Measurements from ENCODE around the gene ZNF324B. TPM values are rescaled to one million over a fixed set of nuclear protein-coding genes. Genes with fewer than 3 reads are reported as not detected.

The ZNF324B gene
- total RNA-seq, 2 experiments from 2014 or later: 7.6 to 8.2 TPM

DNA sequence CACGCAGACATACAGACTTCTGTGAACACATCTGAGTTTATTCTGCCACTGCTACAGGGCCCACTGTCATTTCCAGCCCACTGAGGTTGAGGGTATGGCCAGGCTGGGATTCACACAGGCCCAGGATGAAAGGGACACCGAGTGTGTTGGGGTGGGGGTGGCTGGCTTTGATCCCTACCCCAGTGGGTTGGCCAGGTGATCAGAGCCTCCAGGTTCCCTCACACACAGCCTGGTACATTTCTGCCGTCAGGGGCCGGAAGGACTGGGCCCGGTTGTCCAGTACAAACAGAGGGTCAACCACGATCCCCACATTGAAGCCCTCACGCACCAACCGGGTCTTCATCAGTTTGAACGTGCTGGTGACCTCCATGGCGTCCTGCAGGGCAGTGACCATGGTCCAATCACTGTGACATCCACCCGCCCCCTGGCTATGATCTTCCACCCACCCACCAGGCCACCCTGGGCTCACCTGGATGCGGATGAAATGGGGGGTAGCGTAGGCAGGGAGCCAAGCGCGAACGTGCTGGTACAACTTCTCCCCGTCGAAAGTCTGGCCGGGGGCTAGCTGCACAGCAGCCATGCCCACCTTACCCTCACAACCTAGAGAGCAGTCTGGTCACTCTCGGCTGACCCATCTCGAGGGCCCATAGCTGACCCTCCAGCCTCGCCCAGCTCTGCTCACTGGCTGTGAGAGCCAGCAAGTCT lies 47.0 kb downstream of the ZNF324B start:
- Mint-ChIP-seq H3K4me1 (ENCODE audit: low read depth) (peaks cover 23% of the 10 kb centered on the region), H3K9me3 (peaks cover 6% of the 10 kb centered on the region), H3K27ac (peak overlapping the region; percentile 86), H3K36me3 (ENCODE audit: low read depth) (peaks cover 4% of the 10 kb centered on the region), H3K4me3 (peak overlapping the region; percentile 87), H3K27me3 (no peaks in the 10 kb centered on the region)
- TF ChIP-seq, protein P1, sequence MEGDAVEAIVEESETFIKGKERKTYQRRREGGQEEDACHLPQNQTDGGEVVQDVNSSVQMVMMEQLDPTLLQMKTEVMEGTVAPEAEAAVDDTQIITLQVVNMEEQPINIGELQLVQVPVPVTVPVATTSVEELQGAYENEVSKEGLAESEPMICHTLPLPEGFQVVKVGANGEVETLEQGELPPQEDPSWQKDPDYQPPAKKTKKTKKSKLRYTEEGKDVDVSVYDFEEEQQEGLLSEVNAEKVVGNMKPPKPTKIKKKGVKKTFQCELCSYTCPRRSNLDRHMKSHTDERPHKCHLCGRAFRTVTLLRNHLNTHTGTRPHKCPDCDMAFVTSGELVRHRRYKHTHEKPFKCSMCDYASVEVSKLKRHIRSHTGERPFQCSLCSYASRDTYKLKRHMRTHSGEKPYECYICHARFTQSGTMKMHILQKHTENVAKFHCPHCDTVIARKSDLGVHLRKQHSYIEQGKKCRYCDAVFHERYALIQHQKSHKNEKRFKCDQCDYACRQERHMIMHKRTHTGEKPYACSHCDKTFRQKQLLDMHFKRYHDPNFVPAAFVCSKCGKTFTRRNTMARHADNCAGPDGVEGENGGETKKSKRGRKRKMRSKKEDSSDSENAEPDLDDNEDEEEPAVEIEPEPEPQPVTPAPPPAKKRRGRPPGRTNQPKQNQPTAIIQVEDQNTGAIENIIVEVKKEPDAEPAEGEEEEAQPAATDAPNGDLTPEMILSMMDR (IDR thresholded peaks at IDR 0.05): no peak
- DNase-seq (no peak), ATAC-seq (no peak)
- intact Hi-C loops (cut with micrococcal nuclease): no loop called here
- ChIA-PET CTCF (interaction anchor here (0.8 to 1.7 kb wide), 3 partner anchors 9 to 21 kb away, joined by 3 to 5 read pairs (median 4); partner anchors contain the start of gene ZBTB45), POLR2A (interaction anchor here (0.7 to 1.2 kb wide), 4 partner anchors 14 to 22 kb away, joined by 3 to 5 read pairs (median 4); partner anchors contain the start of gene ZNF446)

DNA sequence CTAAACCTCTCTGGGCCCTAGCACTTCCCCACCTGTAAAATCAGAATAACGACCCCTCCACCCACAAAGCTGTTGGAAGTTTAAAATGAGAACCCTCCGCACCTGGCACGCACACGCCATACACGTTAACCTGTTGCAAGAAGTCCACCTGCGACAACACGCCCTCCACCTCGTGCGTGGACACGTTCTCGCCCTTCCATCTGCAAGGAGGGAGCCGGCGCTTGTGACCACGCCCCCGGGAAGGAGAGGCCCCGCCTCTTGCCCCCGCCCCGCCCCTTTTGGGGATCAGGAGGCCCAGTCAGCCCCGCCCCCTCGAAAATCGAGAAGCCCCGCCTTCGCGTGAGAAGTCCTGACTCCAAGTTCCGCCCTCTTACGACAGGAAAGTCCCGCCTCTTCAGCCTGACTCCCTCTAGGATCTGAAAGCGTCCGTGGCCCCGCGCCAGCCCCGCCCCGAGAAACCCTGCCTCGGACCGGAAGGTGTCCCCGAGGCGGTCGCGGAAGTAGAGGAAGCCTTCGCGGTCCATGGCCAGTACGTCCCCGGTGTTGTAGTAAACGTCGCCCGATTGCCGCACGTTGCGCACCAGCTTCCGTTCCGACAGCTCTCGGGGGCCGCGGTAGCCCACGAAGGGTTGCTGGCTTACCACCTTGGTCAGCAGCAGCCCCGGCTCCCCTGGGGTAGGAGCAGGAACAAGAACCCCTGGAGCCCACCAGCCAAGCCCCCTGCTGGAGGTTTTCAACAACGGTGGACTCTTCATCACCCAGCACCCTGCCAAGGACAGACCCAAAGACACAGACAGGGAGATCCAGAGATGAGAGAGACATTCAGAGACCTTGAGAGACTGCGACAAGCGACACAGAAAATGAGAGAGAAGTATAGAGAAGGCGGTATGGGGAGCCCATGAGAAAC lies 47.9 kb downstream of the ZNF324B start:
- H3K27ac Mint-ChIP-seq: peak overlapping the region; percentile 86
- H3K9me3 Mint-ChIP-seq: peaks cover 6% of the 10 kb centered on the region
- CTCF ChIA-PET: interaction anchor here (0.8 to 1.7 kb wide), 4 partner anchors 10 to 20 kb away, joined by 3 to 11 read pairs (median 4); partner anchors contain the start of gene ZBTB45
- intact Hi-C loops (cut with micrococcal nuclease): no loop called here
- ATAC-seq (peak; percentile 97), DNase-seq (peak; percentile 100)
- peaks cover 4% of the 10 kb centered on the region for H3K36me3 Mint-ChIP-seq (ENCODE audit: low read depth)
- H3K27me3 Mint-ChIP-seq: no peaks in the 10 kb centered on the region
- peaks cover 23% of the 10 kb centered on the region for H3K4me1 Mint-ChIP-seq (ENCODE audit: low read depth)
- POLR2A ChIA-PET: interaction anchor here (0.7 to 2.5 kb wide), 8 partner anchors 10 to 76 kb away, joined by 3 to 27 read pairs (median 3); partner anchors contain the start of gene ZBTB45
- peak overlapping the region; percentile 87 for H3K4me3 Mint-ChIP-seq
- TF ChIP-seq, protein P1 (IDR thresholded peaks at IDR 0.05): no peak

DNA sequence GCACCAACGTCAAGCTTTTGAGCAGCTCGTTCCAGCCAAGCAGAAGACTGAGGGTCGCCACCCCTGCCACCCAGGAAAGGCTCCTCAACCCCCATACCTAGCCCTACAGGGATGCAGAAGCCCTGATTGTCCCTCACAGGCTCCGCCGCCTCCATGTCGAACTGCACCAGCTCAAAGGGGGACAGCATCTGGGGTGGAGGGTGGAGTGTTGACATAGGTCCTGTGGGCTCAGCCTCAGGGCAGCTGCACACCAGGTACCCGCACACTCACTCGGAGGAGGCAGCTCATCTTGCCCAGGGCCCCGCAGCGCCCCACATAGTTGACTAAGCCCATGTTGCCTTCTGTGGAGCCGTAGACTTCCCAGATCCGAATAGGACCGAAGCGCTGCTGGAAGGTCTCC lies 48.8 kb downstream of the ZNF324B start:
- POLR2A ChIA-PET: interaction anchor here (0.7 to 2.5 kb wide), 5 partner anchors 11 to 75 kb away, joined by 3 to 27 read pairs (median 3); partner anchors contain the start of gene ZBTB45
- TF ChIP-seq, protein P1 (IDR thresholded peaks at IDR 0.05): no peak
- Mint-ChIP-seq H3K4me1 (ENCODE audit: low read depth) (peaks cover 20% of the 10 kb centered on the region), H3K36me3 (ENCODE audit: low read depth) (peaks cover 4% of the 10 kb centered on the region), H3K27me3 (no peaks in the 10 kb centered on the region), H3K9me3 (peaks cover 6% of the 10 kb centered on the region), H3K4me3 (peak overlapping the region; percentile 87), H3K27ac (no peak overlapping the region)
- CTCF ChIA-PET: interaction anchor here (0.9 to 1.6 kb wide), 4 partner anchors 14 to 76 kb away, joined by 3 to 11 read pairs (median 5); partner anchors contain the start of gene ZBTB45
- ATAC-seq (no peak), DNase-seq (no peak)
- intact Hi-C loops (cut with micrococcal nuclease): no loop called here

Other genes starting within 250 kb of the ZNF324B start
- gene ZNF544, start 222.7 kb upstream of the ZNF324B start, total RNA-seq: 10 to 100 TPM; 49.8 to 52.3 TPM
- 1 to 10 TPM; 5.2 to 5.8 TPM for gene ZNF8, start 172.7 kb upstream of the ZNF324B start, total RNA-seq
- 10 to 100 TPM; 40.6 to 43.0 TPM for gene ERVK3-1, start 146.2 kb upstream of the ZNF324B start, total RNA-seq
- gene ZSCAN22, start 124.6 kb upstream of the ZNF324B start, total RNA-seq: 1 to 10 TPM; 2.6 to 2.9 TPM
- 10 to 100 TPM; 35.2 to 36.2 TPM for gene A1BG, start 98.1 kb upstream of the ZNF324B start, total RNA-seq
- gene ZNF497, start 88.9 kb upstream of the ZNF324B start, total RNA-seq: 1 to 10 TPM; 1.3 to 1.6 TPM
- 1 to 10 TPM; 1.5 to 1.6 TPM for gene ZNF837, start 70.6 kb upstream of the ZNF324B start, total RNA-seq
- 1,000 to 10,000 TPM; 1,906 to 1,936 TPM for gene RPS5, start 64.4 kb upstream of the ZNF324B start, total RNA-seq
- gene RNF225, start 56.0 kb upstream of the ZNF324B start, total RNA-seq: 1 to 10 TPM in 1 of 2 experiments, under 1 TPM in 1; 0.81 to 1.1 TPM
- gene ZNF584, start 43.0 kb upstream of the ZNF324B start, total RNA-seq: 10 to 100 TPM; 12.0 to 14.3 TPM
- 1 to 10 TPM; 3.4 to 3.8 TPM for gene ZNF132, start 11.5 kb upstream of the ZNF324B start, total RNA-seq
- gene ZNF324, start 15.5 kb downstream of the ZNF324B start, total RNA-seq: 10 to 100 TPM in 1 of 2 experiments, 1 to 10 TPM in 1; 8.1 to 10.1 TPM
- 1 to 10 TPM; 3.5 to 4.0 TPM for gene ZNF446, start 24.7 kb downstream of the ZNF324B start, total RNA-seq
- 10 to 100 TPM; 21.7 to 26.6 TPM for gene SLC27A5, start 60.4 kb downstream of the ZNF324B start, total RNA-seq
- gene ZBTB45, start 68.2 kb downstream of the ZNF324B start, total RNA-seq: 1 to 10 TPM; 7.4 to 7.9 TPM
- gene TRIM28, start 92.4 kb downstream of the ZNF324B start, total RNA-seq: 100 to 1,000 TPM; 527 to 550 TPM
- 10 to 100 TPM; 88.3 to 90.0 TPM for gene CHMP2A, start 103.5 kb downstream of the ZNF324B start, total RNA-seq
- gene UBE2M, start 107.0 kb downstream of the ZNF324B start, total RNA-seq: 100 to 1,000 TPM; 107 to 114 TPM
- gene MZF1, start 121.7 kb downstream of the ZNF324B start, total RNA-seq: 10 to 100 TPM; 12.1 to 13.4 TPM

Measured in activated CD8-positive, alpha-beta T cell treated with anti-CD3 and anti-CD28 coated beads for 36 hours (primary cell).